DND-41 (cell line): ENCODE results near the gene SNX25.

ENCODE experiments used
- EZH2 ChIP-seq: IDR thresholded peaks from 3 replicates; pipeline ENCODE4 v1.6.1; 2012; ENCODE audit warnings: borderline replicate concordance, low read depth, mild to moderate bottlenecking, moderate library complexity, low read length, inconsistent platforms; ENCODE audit not compliant: severe bottlenecking
- TF ChIP-seq, protein P1 (sequence below): IDR thresholded peaks from 2 replicates; pipeline ENCODE4 v1.5.1; 2012; ENCODE audit warnings: borderline replicate concordance, low read length, moderate library complexity, mild to moderate bottlenecking; ENCODE audit not compliant: poor library complexity, severe bottlenecking; ENCODE audit errors: extremely low read depth

DNA sequence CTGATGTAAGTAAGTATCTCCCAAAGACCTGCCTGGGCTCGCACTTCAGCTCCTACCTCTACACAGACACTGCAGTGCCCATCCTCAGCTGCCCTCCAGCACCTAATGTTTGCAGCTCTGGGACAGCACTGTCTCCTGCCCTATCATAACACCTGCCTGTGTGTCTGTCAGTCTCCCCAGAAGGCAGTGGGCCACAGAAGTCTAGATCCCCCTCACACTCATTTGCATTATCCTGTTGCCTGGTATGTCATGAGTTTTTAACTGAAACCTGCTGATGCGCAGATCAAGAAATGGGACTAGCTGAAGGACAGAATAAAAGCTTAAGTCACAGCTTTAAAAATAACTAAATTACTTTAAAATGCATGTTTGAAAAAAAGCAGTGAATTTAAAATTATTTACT is 143.3 kb downstream of the SNX25 start:
- TF ChIP-seq, protein P1, sequence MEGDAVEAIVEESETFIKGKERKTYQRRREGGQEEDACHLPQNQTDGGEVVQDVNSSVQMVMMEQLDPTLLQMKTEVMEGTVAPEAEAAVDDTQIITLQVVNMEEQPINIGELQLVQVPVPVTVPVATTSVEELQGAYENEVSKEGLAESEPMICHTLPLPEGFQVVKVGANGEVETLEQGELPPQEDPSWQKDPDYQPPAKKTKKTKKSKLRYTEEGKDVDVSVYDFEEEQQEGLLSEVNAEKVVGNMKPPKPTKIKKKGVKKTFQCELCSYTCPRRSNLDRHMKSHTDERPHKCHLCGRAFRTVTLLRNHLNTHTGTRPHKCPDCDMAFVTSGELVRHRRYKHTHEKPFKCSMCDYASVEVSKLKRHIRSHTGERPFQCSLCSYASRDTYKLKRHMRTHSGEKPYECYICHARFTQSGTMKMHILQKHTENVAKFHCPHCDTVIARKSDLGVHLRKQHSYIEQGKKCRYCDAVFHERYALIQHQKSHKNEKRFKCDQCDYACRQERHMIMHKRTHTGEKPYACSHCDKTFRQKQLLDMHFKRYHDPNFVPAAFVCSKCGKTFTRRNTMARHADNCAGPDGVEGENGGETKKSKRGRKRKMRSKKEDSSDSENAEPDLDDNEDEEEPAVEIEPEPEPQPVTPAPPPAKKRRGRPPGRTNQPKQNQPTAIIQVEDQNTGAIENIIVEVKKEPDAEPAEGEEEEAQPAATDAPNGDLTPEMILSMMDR, result no peak
- no peak for TF ChIP-seq EZH2
